Endothelial cell of umbilical vein (primary cell): Measurements from ENCODE around the gene CEP104. TPM values are rescaled to one million over a fixed set of nuclear protein-coding genes. Genes with fewer than 3 reads are reported as not detected.

Experiments
- BruUV-seq: library from RNA; stranded (reverse); fragments of 400-500 nt; replicated peaks from 2 replicates; lab custom pipeline; 2021; lab: Mats Ljungman, UMichigan
- CTCF ChIA-PET: fragments of 300-600, 350-600 bp; sonication (Branson Sonifier 250); formaldehyde crosslinking; loops from one replicate; lab custom pipeline; 2021; ENCODE audit warnings: antibody characterized with exemption, inconsistent platforms; lab: Charles Lee
- POLR2A ChIA-PET: fragments of 300-600, 350-600 bp; sonication (Branson Sonifier 250); formaldehyde crosslinking; loops from one replicate; lab custom pipeline; 2021; ENCODE audit warnings: antibody characterized with exemption, inconsistent platforms; lab: Charles Lee
- DNase-seq: peaks from one replicate; pipeline ENCODE4 v3.0.0-alpha.2; 2011; ENCODE audit warnings: low read depth, low spot score
- FAIRE-seq: peaks from 2 replicates; lab custom pipeline; 2011; peaks lifted over from hg19 to GRCh38; lab: Jason Lieb, UNC
- H2AFZ ChIP-seq: 2 replicates; pipeline ENCODE4 v1.6.0; 2012; ENCODE audit warnings: low read depth, low read length, control low read depth, inconsistent platforms
- H3K27ac ChIP-seq: 2 replicates; pipeline ENCODE4 v1.5.1; 2011; ENCODE audit warnings: low read depth, mild to moderate bottlenecking, control low read depth, low read length, moderate library complexity; ENCODE audit not compliant: insufficient read depth
- H3K27me3 ChIP-seq, 2 experiments: 2 replicates each; pipeline versions ENCODE4 v1.6.0 to v1.6.1; 2011; ENCODE audit warnings: low read length in 2 of 2, mixed read lengths in 1 of 2; ENCODE audit not compliant: control insufficient read depth in 2 of 2, insufficient read depth in 2 of 2
- H3K36me3 ChIP-seq, 2 experiments: 2 replicates in 1 of 2; 3 replicates in 1 of 2; pipeline ENCODE4 v1.5.1; 2011; ENCODE audit warnings: low read length in 2 of 2, mild to moderate bottlenecking in 1 of 2, moderate library complexity in 1 of 2; ENCODE audit not compliant: control insufficient read depth in 2 of 2, insufficient read depth in 2 of 2; ENCODE audit errors: extremely low read depth in 1 of 2
- H3K4me1 ChIP-seq: 3 replicates; pipeline ENCODE4 v1.5.1; 2011; ENCODE audit warnings: mild to moderate bottlenecking, low read length; ENCODE audit not compliant: control insufficient read depth, insufficient read depth; ENCODE audit errors: extremely low read depth
- H3K4me2 ChIP-seq: 2 replicates; pipeline ENCODE4 v1.6.1; 2011; ENCODE audit warnings: low read length, control low read depth, mixed read lengths; ENCODE audit not compliant: insufficient read depth
- H3K4me3 ChIP-seq, 3 experiments: fragments of 200-600 bp in 1 of 3; sonication (generic), shearing (Covaris generic) in 1 of 3; replicated peaks in 1 of 3; 2 replicates each; pipeline ENCODE4 v1.5.1; 2011 to 2016; ENCODE audit warnings: control low read depth in 3 of 3, low read length in 3 of 3, mild to moderate bottlenecking in 2 of 3, inconsistent platforms in 1 of 3, low read depth in 1 of 3, moderate library complexity in 1 of 3; ENCODE audit not compliant: insufficient read depth in 1 of 3
- H3K79me2 ChIP-seq: 2 replicates; pipeline ENCODE4 v1.6.0; 2012; ENCODE audit warnings: low read length, inconsistent platforms; ENCODE audit not compliant: control insufficient read depth, insufficient read depth
- H3K9ac ChIP-seq: replicated peaks from 2 replicates; pipeline ENCODE3; 2011; ENCODE audit warnings: low read length, control low read depth; ENCODE audit not compliant: insufficient read depth; ENCODE audit errors: extremely low read depth
- H3K9me1 ChIP-seq: replicated peaks from 3 replicates; pipeline ENCODE4 v1.6.0; 2011; ENCODE audit warnings: mild to moderate bottlenecking, low read length; ENCODE audit not compliant: control insufficient read depth, insufficient read depth; ENCODE audit errors: extremely low read depth
- H3K9me3 ChIP-seq: replicated peaks from 2 replicates; pipeline ENCODE4 v1.5.1; 2012; ENCODE audit warnings: low read length, inconsistent platforms; ENCODE audit not compliant: control insufficient read depth, insufficient read depth
- H4K20me1 ChIP-seq: replicated peaks from 2 replicates; pipeline ENCODE3; 2011; ENCODE audit warnings: mild to moderate bottlenecking, low read length; ENCODE audit not compliant: control insufficient read depth, insufficient read depth; ENCODE audit errors: extremely low read depth
- EZH2 ChIP-seq: IDR thresholded peaks from 2 replicates; pipeline ENCODE4 v1.6.1; 2012; ENCODE audit warnings: borderline replicate concordance, low read depth, mild to moderate bottlenecking, moderate library complexity, low read length, inconsistent platforms; ENCODE audit not compliant: severe bottlenecking
- FOS ChIP-seq: IDR thresholded peaks from 2 replicates; pipeline ENCODE4 v1.6.1; 2011; ENCODE audit warnings: mild to moderate bottlenecking, low read length, moderate library complexity, borderline replicate concordance; ENCODE audit not compliant: insufficient read depth
- GATA2 ChIP-seq: IDR thresholded peaks from 2 replicates; pipeline ENCODE4 v1.7.0; 2011; ENCODE audit warnings: low read depth, mild to moderate bottlenecking, moderate library complexity, mixed read lengths, low read length; ENCODE audit not compliant: insufficient read length, insufficient read depth
- JUN ChIP-seq: IDR thresholded peaks from 2 replicates; pipeline ENCODE4 v1.6.1; 2011; ENCODE audit warnings: borderline replicate concordance, low read depth; ENCODE audit not compliant: insufficient read length, insufficient read depth
- MYC ChIP-seq: IDR thresholded peaks from one replicate; pipeline ENCODE4 v1.6.1; 2011; ENCODE audit warnings: mild to moderate bottlenecking, low read depth, low read length
- POLR2A ChIP-seq: IDR thresholded peaks from 2 replicates; pipeline ENCODE4 v1.6.1; 2012; ENCODE audit warnings: low read depth, mild to moderate bottlenecking, control low read depth, low read length
- POLR2AphosphoS5 ChIP-seq: IDR thresholded peaks from 2 replicates; pipeline ENCODE4 v1.6.1; 2012; ENCODE audit warnings: low read depth, mild to moderate bottlenecking, control low read depth, low read length, moderate library complexity; ENCODE audit not compliant: insufficient read depth
- dilution Hi-C: fragments of 300-500 bp; cut with MboI; formaldehyde crosslinking; loops from one replicate; pipeline ENCODE4 v1.15.0; 2019; ENCODE audit warnings: low sequenced_read_pairs; ENCODE audit not compliant: extremely low pct_ligation_motif_present
- intact Hi-C: fragments of 100-400 bp; cut with micrococcal nuclease; formaldehyde crosslinking; loops from one replicate; pipeline ENCODE4 v1.10.0; 2022
- polyA plus RNA-seq, 4 experiments: library from polyadenylated mRNA; depleted of rRNA in 3 of 4; stranded (reverse) in 3 of 4; unstranded in 1 of 4; fragments of >200 nt; gene quantifications; 2 replicates each; pipeline versions ENCODE4 v1.2.1 to v1.2.3, GENCODE V29; 2011 to 2012; ENCODE audit warnings: missing spikeins in 1 of 4
- total RNA-seq: library from RNA; stranded (reverse); gene quantifications from 2 replicates; pipeline ENCODE4 v1.2.3, GENCODE V29; 2021
- TF ChIP-seq, protein P1 (sequence below), 2 donors: IDR thresholded peaks; 1 replicate in 1 of 2; 2 replicates in 1 of 2; pipeline ENCODE4 v1.5.1; 2011; ENCODE audit warnings: low read length in 2 of 2, mild to moderate bottlenecking in 2 of 2, moderate library complexity in 2 of 2, control low read depth in 1 of 2, inconsistent platforms in 1 of 2, low read depth in 1 of 2; ENCODE audit not compliant: insufficient read depth in 1 of 2; ENCODE audit errors: extremely low read depth in 1 of 2
- TF ChIP-seq, protein P2 (sequence below): IDR thresholded peaks from 2 replicates; pipeline ENCODE4 v1.6.1; 2011; ENCODE audit not compliant: insufficient read depth, insufficient read length

The CEP104 gene
- total and polyA plus RNA-seq, 2 donors (not counting 3 experiments of a cell fraction or from before 2014, with no cell fraction given): 12.4 to 43.0 TPM

- Histone ChIP-seq H2AFZ (no peak overlapping the region), H3K4me3 (no peak overlapping the region), H3K36me3 (peaks cover 0 to 16% of the 10 kb centered on the region in 2 experiments), H3K27me3 (no peaks in the 10 kb centered on the region), H3K4me2 (no peak overlapping the region), H3K9me3 (no peaks in the 10 kb centered on the region), H3K79me2 (no peaks in the 10 kb centered on the region), H3K4me1 (no peaks in the 10 kb centered on the region), H3K9ac (no peak overlapping the region), H3K9me1 (no peaks in the 10 kb centered on the region), H4K20me1 (no peaks in the 10 kb centered on the region), H3K27ac (no peak overlapping the region)
- DNase-seq: no peak
- FAIRE-seq: no peak
- intact Hi-C loops: no loop called here
- dilution Hi-C loops: no loop called here
- ChIA-PET CTCF (no interaction called here), POLR2A (no interaction called here)
- BruUV-seq: no TSS peak
- TF ChIP-seq EZH2: no peak
- TF ChIP-seq, protein P1, sequence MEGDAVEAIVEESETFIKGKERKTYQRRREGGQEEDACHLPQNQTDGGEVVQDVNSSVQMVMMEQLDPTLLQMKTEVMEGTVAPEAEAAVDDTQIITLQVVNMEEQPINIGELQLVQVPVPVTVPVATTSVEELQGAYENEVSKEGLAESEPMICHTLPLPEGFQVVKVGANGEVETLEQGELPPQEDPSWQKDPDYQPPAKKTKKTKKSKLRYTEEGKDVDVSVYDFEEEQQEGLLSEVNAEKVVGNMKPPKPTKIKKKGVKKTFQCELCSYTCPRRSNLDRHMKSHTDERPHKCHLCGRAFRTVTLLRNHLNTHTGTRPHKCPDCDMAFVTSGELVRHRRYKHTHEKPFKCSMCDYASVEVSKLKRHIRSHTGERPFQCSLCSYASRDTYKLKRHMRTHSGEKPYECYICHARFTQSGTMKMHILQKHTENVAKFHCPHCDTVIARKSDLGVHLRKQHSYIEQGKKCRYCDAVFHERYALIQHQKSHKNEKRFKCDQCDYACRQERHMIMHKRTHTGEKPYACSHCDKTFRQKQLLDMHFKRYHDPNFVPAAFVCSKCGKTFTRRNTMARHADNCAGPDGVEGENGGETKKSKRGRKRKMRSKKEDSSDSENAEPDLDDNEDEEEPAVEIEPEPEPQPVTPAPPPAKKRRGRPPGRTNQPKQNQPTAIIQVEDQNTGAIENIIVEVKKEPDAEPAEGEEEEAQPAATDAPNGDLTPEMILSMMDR (IDR thresholded peaks at IDR 0.05; ENCODE audit: extremely low read depth in 1 of 2, insufficient read depth in 1 of 2, low read depth in 1 of 2, low read length in 2 of 2): no peak
- TF ChIP-seq GATA2: no peak
- no peak for TF ChIP-seq POLR2A
- no peak for TF ChIP-seq FOS
- TF ChIP-seq POLR2AphosphoS5: no peak
- TF ChIP-seq, protein P2, sequence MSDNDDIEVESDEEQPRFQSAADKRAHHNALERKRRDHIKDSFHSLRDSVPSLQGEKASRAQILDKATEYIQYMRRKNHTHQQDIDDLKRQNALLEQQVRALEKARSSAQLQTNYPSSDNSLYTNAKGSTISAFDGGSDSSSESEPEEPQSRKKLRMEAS: no peak
- no peak for TF ChIP-seq MYC
- no peak for TF ChIP-seq JUN
Observed at GRCh38 chr1:3884966-3885365, 28.0 kb upstream of the CEP104 start.
